GM18505 (cell line): ENCODE data around the gene NAV2.

Source experiments
- ATAC-seq: cut with Tn5 transposase; IDR thresholded peaks from one replicate; pipeline ENCODE4 v1.9.1; 2021; ENCODE audit not compliant: unreplicated experiment
- POLR2A ChIP-seq: IDR thresholded peaks from 4 replicates; pipeline ENCODE4 v1.6.1; 2011; ENCODE audit warnings: borderline replicate concordance; ENCODE audit not compliant: insufficient read depth, insufficient read length; ENCODE audit errors: extremely low read depth

NAV2 gene

GRCh38 chr11:19792510-19792909 lies 79.9 kb downstream of the NAV2 start:
- no peak for ATAC-seq
- TF ChIP-seq POLR2A = no peak

DNA sequence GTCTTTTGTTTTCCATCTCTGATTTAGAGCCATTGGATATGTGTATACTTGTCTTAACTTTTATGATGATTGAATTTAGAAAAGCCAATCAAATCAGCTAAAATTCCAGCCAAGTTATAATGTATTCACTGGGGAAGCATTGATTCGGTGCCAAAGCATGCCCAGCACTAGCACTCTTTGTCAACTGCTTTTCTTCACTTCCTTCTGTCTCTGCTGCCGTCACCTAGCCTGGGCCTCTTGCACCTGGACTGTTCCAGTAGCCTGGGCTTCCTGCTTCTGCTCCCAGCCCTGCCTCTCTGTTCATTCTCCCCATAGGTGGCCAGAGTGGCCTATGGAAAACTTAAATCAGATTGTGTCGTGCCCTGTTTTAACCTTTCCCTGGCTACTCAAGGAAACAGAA lies 80.7 kb downstream of the NAV2 start:
- no peak for TF ChIP-seq POLR2A
- no peak for ATAC-seq

DNA sequence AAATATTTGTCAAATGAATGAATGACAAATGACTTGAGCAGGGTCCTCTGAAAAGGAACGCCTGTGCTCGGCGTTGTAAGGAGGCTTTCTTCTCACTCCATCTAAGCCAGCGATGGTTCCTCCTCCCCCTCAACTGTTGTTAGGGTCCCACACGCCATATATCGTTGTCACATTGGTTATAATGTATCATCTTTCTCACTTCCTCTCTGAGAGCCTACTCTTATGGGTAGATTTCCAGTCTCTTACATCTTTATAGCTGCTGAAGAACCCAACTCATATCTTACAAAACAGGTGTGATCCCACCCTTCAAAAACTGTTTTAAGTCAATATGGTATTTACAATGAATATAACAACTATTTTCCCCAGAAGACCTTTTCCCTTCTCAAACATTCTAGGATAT lies 81.5 kb downstream of the NAV2 start:
- TF ChIP-seq POLR2A = no peak
- ATAC-seq = no peak

DNA sequence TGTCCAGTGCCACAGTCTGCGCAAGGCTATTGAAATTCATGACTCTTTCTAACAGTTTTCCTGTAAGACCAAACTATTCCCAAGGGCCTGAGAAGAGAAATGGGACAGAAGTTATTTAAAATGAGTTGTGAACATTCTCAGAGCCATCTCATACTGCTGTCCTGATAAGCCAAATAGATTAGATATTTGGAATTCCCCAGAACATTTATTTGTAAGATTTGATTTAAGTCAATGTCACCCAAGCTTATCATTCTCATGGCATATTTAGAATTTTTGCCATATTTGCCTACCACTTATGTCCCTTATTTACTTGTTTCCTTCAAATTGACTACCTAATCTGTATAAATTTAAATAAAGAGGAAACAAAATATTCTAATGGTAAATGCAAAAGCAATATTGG lies 82.4 kb downstream of the NAV2 start:
- no peak for TF ChIP-seq POLR2A
- ATAC-seq = no peak

DNA sequence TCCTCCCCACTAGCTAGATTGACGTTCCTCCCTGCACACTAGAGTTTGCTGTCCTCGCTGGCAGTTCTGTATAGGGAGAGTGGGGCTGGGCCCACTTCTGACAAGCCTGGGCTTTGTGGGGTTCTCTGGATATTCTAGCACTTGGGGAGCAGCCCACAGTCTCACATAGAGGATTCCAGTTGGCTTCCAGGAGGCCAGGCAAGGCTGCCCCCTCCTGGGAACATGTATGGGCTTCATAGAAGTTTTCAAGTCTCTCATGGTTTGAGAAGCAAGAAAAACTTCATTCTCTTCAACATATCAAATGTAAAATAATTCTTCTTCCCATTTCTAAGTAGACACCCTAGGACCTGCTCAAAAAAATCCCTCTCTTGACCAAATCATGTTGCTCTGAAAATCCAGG lies 87.5 kb downstream of the NAV2 start:
- no peak for TF ChIP-seq POLR2A
- no peak for ATAC-seq

DNA sequence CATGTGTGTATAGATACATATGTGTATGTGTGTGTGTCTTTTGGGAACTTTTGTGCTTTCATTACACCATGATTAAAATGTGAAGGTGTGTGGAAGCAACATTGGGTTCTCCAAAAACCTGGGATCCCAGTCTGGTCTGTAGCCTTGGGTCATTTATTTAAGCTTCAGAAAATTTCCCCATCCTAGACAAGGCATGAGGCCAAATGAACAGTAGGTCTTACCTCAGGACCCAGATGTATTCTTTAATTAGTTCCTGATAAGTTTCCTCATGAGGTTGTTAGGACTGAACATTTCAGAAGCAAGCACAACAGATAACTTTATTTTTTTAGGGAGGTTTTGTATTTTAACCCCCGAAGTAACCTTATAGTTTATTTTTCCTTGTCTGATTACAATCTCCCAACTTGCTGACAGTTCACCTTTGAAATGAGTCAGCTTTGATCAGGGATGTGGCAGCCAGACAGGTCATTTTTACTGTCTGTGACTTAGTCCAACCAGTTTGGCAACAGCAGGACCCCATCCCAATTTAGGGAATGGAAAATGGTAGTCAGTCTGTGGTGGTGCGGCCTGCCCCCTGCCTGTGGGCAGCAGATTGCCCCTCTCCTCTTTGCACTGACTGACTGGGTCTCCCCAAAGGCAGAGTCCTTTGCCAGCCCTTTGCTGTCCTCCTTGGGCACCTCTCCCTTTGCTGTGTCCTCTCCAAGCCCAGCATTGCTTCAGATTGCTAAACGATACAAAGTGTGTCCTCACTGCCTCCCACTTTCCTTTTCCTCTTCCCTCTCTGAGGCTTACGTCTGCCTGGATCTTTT lies 88.3 kb downstream of the NAV2 start:
- no peak for TF ChIP-seq POLR2A
- no peak for ATAC-seq

- TF ChIP-seq POLR2A = no peak
- ATAC-seq = no peak
Measured at GRCh38 chr11:19802773-19803293, 90.2 kb downstream of the NAV2 start.

- no peak for TF ChIP-seq POLR2A
- ATAC-seq = no peak
Measured at GRCh38 chr11:19803506-19803998, 90.9 kb downstream of the NAV2 start.

GRCh38 chr11:19805376-19805775 lies 92.7 kb downstream of the NAV2 start:
- ATAC-seq = no peak
- no peak for TF ChIP-seq POLR2A

- no peak for TF ChIP-seq POLR2A
- no peak for ATAC-seq
Measured at GRCh38 chr11:19805827-19806226, 93.2 kb downstream of the NAV2 start.

DNA sequence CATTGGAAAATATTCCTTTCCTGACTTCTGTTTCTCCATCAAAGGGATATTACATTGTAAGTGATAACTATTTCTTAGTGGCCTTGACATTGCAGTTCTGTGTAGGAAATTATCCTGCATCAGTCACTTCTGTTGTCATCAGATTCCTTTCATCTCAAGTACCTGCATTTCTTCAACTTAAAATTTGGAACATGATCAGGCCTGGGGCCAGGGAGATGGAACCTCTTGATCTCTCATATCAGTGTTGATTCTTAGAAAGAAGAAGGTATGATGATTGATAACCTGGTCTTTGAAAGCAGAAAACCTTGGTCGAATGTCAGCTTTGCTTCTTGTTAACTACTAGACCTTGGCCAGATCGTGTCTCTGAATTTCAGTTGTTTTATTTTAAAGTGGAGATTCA lies 93.6 kb downstream of the NAV2 start:
- ATAC-seq = no peak
- TF ChIP-seq POLR2A = no peak

DNA sequence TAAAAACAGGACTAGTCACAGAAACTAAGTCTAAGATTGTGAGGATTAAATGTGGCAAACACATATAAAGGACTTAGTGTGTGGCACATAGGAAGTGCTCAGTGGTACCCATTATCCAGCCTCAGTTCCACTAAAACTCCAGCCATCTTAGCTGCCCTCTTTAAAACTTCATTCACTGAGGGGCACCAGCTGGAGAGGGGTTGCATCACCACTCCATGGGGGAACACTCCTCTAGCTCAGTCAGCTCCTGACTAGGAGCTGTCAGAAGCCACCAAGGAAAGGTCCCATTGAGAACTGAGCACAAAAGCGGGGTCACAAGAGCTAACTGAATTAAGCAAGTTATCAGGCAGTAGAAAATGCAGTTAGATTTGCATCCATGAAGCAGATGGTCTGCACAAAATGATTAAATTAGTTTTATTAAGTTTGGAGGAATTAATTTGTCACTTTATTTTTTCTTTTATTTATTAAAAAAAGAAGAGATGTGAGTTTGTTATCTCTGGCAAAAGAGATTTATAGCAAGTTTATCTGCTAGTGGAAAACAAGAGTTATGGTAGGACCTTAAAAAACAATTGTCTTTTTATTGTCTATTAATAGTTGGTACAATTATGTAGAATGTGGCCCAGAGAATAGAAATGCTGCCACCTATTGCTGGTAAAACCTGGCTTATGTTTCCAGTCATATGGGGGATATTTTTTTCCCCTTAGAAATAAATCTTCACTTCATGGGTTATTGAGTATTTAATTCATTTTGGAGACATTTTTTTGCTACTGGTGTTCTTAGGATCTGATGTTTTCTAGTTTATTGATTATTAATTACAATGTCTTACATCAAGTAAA lies 95.7 kb downstream of the NAV2 start:
- ATAC-seq = no peak
- no peak for TF ChIP-seq POLR2A

- no peak for TF ChIP-seq POLR2A
Measured at GRCh38 chr11:19810852-19811251, 98.2 kb downstream of the NAV2 start.

DNA sequence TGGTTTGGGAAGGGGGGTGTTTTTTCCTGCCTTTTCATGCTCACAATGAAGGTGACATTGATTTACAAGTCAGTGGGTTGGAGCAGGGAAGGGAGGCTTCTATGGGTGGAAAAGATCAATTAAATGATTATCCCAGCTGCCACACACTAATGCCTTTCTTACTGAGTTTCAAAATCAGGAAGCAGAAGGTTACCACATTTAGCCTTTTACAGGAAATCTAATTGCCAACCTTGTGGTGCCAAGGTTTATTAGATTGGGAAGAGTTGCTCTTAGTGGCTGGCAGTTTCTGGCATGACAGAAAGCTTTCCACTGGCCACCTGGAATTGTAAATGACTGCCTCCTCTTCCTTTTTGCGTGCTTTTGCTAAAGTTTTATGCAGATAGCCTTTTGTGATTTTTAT lies 98.7 kb downstream of the NAV2 start:
- ATAC-seq = no peak
- no peak for TF ChIP-seq POLR2A

More at GRCh38 chr11:19810852-19811251, 98.2 kb downstream of the NAV2 start:
- ATAC-seq = no peak

DNA sequence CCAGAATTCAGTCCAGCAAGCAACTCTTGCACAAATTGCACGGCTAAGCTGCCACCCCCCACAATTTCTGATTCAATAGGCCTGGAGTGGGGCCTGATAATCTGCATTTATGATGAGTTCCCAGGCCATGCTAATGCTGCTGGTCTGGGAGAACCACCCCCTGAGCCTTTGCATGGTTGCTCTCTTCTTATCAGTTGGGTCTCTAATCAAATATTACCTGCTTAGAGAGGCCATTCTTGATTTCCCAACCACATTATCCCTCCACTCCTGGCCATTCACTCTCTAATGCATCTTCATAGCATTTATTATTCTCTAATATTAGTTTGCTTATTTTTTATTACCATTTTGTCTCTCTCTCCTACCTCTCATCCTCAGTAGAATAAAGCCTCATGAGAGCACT lies 99.5 kb downstream of the NAV2 start:
- no peak for TF ChIP-seq POLR2A
- ATAC-seq = no peak

- ATAC-seq = no peak
- no peak for TF ChIP-seq POLR2A
Measured at GRCh38 chr11:19812710-19813109, 100.1 kb downstream of the NAV2 start.
